ENCODE results near the gene MTFR1L. TPM values are rescaled to one million over a fixed set of nuclear protein-coding genes. Genes with fewer than 3 reads are reported as not detected.

MTFR1L gene
- total RNA-seq, 1 experiment from 2014 or later = 32.5 TPM

DNA sequence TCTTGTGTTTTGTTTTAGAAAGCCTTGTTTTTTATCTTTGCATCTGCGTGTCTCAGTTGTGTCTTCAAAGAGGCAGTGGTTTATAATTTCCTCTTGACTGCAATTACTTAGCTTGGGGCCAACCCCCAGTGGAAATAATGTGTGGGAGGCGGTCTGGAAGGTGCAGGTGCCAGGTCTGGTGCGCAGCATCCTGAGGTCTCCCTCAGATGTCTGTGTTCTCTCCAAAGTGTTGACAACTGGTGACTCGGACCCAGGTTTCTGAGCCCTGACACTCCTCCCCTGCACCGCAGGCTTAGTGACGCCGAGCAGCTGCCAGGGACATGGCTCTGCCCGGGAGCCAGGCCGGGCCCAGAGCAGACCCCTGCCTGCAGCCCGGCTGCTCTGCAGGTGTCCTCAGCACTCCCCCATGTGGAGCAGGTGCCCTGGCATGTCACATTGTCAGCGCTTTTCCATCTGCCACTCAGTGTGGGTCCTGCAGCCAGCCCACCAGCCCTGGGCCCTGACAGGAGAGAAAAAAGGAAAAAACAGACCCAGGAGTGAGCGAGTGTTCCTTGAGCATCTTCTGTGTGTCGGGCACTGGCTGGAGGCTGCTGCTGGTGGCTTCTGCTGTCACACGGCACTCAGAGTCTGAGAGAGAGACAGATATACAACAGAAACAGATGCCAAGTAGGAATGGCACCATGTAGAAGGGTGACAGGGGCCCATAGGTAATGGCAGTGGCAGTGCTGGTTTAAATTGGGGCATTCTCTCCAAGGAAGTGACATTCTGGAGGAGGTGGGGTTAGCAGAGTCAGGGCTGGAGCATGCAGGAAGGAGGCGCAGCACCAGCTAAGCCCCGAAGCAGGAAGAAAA, 44.6 kb upstream of the MTFR1L start:
- Histone ChIP-seq H3K4me2 (ENCODE audit: insufficient read depth, insufficient read length, low read length) (no peak overlapping the region), H4K20me1 (ENCODE audit: control insufficient read depth, insufficient read depth, insufficient read length) (no peaks in the 10 kb centered on the region), H3K23me2 (ENCODE audit: insufficient read length, low read depth, low read length, poor library complexity, severe bottlenecking) (no peaks in the 10 kb centered on the region), H4K91ac (ENCODE audit: insufficient read length, low read depth, low read length) (no peak overlapping the region), H2BK12ac (ENCODE audit: insufficient read length, low read depth, low read length) (no peak overlapping the region), H3K27me3 (ENCODE audit: insufficient read depth, low read length) (no peaks in the 10 kb centered on the region), H2BK20ac (ENCODE audit: low read depth, low read length, poor library complexity, severe bottlenecking) (no peak overlapping the region), H2BK15ac (ENCODE audit: low read depth, low read length) (no peak overlapping the region), H2AFZ (ENCODE audit: low read length) (no peak overlapping the region), H3K9me3 (ENCODE audit: control insufficient read depth, low read depth, low read length) (no peaks in the 10 kb centered on the region), H4K5ac (ENCODE audit: insufficient read length, low read depth, low read length) (no peak overlapping the region), H3K4ac (ENCODE audit: low read depth, low read length) (no peak overlapping the region), H3K79me1 (ENCODE audit: insufficient read depth, low read depth, low read length, poor library complexity, severe bottlenecking) (no peaks in the 10 kb centered on the region), H3K27ac (ENCODE audit: insufficient read length, low read depth, low read length) (no peak overlapping the region), H4K8ac (replicated peaks; ENCODE audit: insufficient read length, low read depth, low read length) (no peak overlapping the region), H3K4me1 (ENCODE audit: insufficient read depth, low read length) (peaks cover 4% of the 10 kb centered on the region; the same call in 1 of the 2 replicates), H2BK5ac (ENCODE audit: insufficient read length, low read length) (no peak overlapping the region), H2AK5ac (ENCODE audit: insufficient read length, low read length) (no peak overlapping the region), H3K56ac (ENCODE audit: insufficient read length, low read depth, low read length) (no peak overlapping the region), H3K18ac (ENCODE audit: insufficient read length, low read depth, low read length) (no peak overlapping the region), H3K9ac (ENCODE audit: extremely low read depth, insufficient read length, low read length) (no peak overlapping the region), H3K79me2 (ENCODE audit: insufficient read depth, low read length) (no peaks in the 10 kb centered on the region), H2BK120ac (ENCODE audit: low read depth, low read length, poor library complexity, severe bottlenecking) (no peak overlapping the region), H3K23ac (ENCODE audit: insufficient read length, low read depth, low read length) (no peak overlapping the region), H3K14ac (ENCODE audit: insufficient read depth, low read length) (no peak overlapping the region), H3T11ph (ENCODE audit: low read length) (no peak overlapping the region)
- DNase-seq = no peak
- Mint-ChIP-seq H3K4me1 (peaks cover 51 to 58% of the 10 kb centered on the region in 2 experiments), H3K9me3 (no peaks in the 10 kb centered on the region), H3K27ac (peak overlapping the region; percentile 8 to 35 (median 30); a peak in 5 of 7 replicates), H3K4me3 (no peak overlapping the region; a peak in 1 of 5 replicates), H3K27me3 (ENCODE audit: low read depth) (no peaks in the 10 kb centered on the region), H3K36me3 (ENCODE audit: insufficient read depth in 1 of 3, low read depth in 3 of 3) (peaks cover 0 to 2% (median 0%) of the 10 kb centered on the region in 3 experiments; a peak in 2 of 7 replicates)
- TF ChIP-seq, protein P1, sequence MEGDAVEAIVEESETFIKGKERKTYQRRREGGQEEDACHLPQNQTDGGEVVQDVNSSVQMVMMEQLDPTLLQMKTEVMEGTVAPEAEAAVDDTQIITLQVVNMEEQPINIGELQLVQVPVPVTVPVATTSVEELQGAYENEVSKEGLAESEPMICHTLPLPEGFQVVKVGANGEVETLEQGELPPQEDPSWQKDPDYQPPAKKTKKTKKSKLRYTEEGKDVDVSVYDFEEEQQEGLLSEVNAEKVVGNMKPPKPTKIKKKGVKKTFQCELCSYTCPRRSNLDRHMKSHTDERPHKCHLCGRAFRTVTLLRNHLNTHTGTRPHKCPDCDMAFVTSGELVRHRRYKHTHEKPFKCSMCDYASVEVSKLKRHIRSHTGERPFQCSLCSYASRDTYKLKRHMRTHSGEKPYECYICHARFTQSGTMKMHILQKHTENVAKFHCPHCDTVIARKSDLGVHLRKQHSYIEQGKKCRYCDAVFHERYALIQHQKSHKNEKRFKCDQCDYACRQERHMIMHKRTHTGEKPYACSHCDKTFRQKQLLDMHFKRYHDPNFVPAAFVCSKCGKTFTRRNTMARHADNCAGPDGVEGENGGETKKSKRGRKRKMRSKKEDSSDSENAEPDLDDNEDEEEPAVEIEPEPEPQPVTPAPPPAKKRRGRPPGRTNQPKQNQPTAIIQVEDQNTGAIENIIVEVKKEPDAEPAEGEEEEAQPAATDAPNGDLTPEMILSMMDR (conservative IDR thresholded peaks at IDR 0.05) = no peak
- WGBS (ENCODE audit: extremely low coverage, insufficient read length, low lambda C conversion rate) = no CpG with 5 or more reads among the region's 16 CpGs
